ENCODE measurements around the gene AGFG2.

DNA sequence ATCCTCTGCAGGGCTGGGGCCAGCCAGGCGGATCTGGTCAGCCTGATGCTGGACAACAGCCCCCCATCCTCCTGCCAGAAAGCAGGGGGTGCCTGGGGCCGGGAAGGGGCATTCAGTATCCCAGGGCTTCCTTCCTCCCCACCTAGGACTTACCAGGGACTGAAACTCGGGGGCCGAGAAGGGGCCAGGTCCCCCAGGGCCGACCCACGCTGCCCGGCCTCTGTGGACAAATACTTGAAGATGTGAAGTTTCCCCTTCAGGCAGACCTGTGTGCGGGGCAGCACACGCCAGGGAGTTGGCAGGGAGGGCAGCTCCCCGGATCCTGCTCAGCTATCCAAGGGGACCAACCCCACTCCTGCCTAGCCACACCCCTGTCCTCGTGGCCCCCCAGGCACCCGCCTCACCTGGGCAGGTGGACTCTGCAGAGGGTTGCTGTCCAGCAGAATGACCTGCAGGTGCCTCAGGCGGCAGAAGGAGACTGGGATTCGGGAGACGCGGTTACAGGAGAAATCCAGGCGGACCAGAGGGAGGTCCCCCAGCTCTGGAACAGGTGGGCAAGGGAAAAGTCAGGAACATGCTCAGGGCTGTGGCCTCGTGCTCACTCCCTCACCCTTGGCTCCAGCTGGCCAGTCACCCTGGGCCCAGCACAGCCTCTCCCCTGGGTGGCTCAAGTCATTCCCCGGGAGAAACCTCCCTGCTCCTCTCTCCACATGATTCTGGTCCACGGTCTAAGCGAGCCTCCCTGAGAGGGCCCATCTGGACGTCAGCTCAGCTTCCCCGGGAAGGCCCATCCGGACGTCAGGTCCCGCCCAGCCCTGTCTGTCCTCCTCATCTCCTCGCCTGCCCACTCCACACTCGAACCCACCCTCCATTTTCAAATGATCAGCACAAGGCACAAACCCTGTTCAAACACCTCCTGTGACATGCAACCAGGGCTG lies 39.5 kb downstream of the AGFG2 start:
- TF ChIP-seq, protein P1, sequence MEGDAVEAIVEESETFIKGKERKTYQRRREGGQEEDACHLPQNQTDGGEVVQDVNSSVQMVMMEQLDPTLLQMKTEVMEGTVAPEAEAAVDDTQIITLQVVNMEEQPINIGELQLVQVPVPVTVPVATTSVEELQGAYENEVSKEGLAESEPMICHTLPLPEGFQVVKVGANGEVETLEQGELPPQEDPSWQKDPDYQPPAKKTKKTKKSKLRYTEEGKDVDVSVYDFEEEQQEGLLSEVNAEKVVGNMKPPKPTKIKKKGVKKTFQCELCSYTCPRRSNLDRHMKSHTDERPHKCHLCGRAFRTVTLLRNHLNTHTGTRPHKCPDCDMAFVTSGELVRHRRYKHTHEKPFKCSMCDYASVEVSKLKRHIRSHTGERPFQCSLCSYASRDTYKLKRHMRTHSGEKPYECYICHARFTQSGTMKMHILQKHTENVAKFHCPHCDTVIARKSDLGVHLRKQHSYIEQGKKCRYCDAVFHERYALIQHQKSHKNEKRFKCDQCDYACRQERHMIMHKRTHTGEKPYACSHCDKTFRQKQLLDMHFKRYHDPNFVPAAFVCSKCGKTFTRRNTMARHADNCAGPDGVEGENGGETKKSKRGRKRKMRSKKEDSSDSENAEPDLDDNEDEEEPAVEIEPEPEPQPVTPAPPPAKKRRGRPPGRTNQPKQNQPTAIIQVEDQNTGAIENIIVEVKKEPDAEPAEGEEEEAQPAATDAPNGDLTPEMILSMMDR (IDR thresholded peaks at IDR 0.05): no peak
- no peak for TF ChIP-seq POLR2A (IDR thresholded peaks at IDR 0.05)

All from prostate gland (tissue), 2 donors.